GM19372 (cell line): ENCODE data around the gene SEC16B.

ENCODE experiments used
- ATAC-seq: cut with Tn5 transposase; IDR thresholded peaks from one replicate; pipeline ENCODE4 v1.9.1; 2021; ENCODE audit warnings: mild to moderate bottlenecking, low read depth, moderate library complexity; ENCODE audit not compliant: unreplicated experiment

SEC16B gene

DNA sequence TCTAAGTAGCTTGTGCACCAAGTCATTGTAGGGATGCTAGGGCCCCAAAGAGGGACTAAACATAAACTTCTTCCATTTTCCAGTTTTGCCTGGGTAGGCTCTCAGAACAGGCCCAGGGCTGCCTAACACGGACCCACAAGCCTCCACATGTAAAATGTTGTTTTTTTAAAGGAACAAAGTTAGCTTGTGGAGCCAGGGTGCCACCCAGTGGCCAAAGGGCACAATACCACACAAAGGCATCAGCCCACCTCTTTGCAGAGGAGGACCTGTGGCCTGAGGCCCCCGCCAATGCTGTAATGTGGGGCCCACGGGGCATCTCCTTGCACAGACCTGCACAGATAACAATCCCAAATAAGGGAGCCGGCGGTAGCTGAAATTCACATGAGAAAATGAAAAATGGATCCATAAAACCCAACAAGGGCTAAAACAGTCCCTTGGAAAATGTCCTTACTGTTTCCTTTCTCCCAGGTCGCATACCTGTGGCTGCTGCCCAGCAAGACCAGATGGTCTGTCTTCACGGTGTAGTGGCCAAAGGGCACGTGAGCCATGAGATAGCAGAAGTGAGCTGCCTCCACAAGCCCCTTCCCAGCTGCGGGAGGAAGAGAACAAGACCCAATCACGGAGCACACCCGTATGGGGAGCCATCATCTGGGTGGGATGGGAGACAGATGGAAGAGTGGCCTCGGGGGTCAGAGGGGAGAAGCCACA, 23.8 kb downstream of the SEC16B start:
- peak; percentile 64 for ATAC-seq

DNA sequence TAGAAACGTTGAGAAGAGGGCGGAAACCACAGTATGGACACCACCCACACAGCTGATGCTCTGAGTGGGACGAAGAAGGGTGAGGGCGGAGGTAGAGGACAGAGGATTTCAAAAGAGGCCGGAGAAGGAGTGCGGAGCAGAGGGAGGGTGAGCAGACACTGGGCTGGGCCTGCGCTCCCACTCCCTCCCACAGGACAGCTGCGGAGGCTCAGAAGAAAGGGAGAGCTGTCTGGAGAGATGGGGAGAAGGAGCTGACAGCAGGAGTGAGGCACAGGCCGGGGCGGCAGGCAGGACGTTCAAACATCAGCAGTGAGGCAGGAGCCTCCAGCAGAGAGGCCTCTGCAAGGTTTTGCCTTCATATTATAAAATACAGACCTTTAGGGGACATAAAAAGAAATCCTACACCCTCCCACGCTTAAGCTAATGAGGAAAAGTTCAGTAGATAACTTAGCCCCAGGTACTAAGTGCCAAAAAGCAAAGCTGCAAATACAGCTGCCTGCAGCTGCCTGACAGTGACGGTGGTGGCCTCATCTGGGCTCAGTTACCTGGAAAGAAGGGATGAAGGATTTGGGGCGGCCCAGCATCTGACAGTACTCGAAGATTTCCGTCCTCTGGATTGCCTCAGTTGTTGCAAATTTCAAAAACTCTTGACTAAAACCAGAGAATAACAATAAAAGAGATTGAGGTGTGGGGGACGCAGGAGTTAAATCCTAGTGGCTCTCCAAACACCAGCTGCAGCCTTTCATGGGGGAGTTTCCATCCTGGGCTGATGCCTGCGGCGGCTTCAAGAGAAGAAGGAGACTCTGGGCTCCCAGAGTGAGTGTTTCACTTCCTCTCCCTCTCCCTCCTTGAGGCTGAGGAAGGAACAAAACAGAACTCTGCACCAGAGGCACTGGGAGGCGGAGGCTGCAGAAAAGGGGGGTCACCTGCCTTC, 25.6 kb downstream of the SEC16B start:
- ATAC-seq = no peak

DNA sequence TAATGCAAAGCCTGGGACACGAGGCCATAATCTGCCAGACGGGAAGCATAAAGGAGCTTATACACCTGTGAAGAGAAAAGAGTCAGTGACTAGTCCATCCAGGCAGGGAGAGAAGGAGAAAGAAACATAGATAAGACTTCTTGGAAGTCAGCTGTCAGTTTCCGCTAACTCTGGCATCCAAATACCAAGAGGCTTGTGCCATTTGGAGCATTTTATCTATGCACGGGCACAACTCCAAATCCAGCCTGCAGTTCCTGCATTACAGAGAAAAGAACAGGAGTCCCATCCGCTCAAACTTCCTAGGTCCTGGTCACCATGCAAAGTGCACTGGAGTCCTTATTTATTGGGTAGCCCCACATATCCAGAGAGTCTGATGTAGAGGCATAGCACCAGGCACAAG, 27.9 kb downstream of the SEC16B start:
- ATAC-seq = no peak

DNA sequence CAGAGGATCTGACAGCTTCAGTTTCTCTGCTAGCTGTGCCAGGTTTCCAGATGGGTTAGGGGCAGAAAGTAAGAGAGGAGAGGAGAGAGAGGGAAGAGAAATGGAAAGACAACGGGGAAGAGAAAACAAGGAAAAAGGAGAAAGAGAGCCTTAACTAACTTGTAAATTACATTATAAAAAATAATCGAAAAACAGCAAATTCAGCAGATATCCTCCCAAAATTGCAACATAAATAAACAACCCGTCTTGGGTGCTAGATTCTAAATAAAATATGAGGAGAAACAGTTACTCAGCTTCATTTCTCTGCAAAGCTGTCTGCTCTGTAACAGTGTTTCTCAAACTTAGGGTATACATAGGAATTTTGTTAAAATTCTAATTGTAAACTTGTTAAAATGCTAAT, 29.2 kb downstream of the SEC16B start:
- ATAC-seq = no peak

DNA sequence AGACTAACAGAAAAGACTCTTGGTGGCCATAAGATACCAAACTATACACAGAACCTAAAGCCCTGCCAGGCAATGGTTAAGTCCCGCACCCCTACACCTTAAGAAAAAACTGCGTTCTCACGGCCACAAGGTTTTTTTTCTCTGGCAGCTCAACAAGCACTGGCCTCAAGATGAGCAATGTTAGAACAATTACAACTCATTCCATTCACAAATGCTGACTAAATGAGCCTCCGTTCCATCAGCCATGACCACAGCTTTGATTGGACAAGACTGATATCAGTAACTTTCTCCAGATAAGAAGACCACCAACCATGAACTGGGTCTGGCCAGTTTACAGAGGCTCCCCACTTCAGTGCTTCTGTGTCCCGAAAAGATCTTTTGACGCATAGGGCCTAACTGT, 31.9 kb downstream of the SEC16B start:
- no peak for ATAC-seq

DNA sequence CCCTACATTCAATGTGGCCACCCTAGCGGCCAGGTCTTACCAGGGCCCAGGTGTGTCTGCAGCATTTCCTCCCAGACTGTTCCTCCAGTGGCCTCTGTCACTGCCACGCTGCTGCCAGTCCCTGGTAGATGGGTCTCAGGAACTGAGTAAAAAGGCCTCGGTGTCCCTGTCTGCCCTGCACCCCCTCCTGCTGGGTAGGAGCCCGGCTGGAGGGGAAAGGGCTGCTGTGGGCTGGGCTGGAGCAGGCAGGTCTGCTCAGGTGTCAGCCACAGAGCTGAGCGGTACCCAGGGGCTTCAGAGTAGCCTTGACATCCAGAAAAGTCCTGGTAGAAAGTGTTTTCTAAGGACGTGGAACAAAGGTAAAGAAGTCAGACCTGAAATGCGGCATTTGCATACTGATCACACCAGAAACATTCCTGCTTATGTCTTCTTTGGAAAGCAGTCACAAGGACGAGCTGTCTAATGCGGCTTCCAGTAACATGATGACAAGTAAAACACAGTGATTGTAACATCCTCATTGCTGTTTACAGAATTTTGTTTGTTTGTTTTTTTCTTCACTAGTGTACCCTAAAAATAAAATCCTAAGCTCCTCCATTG, 32.6 kb downstream of the SEC16B start:
- ATAC-seq = no peak

DNA sequence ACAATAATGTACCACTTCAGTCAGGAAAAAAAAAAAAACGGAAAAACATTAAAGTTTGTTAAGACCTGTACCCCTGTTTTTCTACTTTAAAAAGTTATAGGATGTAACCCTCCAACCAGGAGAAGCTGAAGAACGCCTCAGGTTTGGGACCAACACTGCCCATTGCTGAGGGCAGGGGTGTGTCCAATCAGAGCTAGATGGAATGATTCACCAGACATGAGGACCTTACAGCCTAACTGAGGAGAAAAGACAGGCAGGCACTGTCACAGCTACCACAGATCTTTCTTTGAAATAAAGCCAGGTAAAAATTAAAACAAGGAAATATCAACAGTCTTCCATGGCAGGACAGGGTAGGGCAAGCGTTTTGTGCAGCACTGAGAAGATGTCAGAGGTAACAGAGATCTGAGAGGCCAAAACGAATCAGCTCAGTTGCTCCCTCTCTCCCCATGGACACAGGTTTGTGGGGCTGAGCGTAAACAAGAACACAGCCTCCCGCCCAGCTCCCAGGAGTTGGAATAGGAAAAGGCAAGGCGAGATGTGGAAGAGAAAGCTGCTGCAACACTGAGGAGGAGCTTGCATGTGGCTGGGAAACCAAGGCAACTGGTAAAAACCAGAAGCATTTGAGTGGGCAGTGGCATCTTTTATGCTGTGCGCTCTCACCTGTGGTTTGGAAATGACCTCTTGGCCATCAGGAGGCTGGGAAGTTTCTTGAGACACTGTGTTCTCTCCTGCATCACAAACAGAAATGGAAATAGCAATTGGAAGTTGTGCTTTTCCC, 34.0 kb downstream of the SEC16B start:
- ATAC-seq = no peak

DNA sequence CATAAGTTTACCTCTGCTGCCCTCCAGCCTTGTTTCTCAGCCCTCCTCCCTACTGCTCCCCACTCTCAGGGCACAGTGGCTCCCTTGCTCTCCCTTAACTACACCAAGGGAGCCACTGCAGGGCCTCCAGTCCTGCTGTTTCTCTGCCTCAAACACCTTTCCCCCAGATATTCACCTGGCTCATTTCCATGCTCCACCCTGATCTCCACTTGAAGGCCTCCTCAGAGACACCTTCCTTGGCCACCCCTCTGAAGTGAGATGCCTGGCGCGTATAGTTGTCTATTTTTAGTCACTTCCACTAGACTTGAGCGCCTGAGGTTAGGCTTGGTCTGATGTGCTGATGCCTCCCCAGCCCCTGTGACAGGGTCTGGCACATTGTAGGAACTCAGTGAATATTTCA, 34.9 kb downstream of the SEC16B start:
- no peak for ATAC-seq

DNA sequence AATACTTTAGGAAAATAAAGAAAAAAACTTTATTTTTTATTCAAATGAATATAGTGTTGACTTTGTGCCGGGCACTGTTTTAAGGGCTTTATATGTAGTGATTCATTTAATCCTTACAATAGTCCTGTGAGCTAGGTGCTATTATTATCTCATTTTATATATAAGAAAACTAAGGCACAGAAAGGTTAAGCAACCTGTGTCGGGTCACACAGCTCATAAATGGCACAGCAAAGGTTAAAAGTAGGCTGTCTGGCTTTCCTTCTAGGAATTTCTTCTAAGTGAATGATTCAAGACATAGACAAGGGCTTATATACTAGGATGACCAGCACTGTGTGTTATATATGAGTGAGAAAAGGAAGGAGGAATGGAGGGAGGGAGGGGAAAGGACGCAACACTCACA, 35.4 kb downstream of the SEC16B start:
- ATAC-seq = no peak

DNA sequence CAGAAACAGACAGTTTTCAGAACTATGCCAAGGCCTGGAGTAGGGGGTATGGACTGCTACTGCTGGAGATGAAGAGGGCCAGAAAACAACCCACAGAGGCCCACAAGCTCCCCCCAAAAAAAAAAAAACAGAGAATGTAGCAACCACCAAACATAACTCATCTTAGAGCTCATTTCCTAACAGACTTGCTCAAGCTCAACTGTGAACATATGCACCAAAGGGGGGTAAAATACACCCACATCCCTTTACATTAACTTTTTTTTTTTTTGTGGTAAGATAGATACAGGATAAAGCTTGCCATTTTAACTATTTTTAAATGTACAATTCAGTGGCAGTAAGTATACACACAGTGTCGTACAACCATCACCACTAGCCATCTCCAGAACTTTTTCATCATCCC, 36.0 kb downstream of the SEC16B start:
- ATAC-seq = no peak

DNA sequence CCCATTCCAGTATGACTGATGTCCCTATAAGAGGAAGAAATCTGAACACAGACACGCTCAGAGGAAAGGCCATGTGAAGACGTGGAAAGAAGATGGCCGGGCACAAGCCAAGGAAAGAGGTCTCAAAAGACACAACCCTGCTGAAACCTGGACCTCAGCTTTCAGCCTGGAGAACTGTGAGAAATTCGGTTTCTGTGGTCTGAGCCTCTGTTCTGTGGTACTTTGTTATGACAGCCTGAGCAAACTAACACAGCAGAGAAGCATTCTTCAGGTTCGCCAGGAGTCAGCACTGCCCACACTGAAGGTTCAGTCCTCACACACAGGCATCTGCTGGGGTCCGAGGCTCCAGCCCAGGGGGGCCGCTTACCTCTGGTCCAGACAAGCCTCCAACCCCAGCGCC, 37.7 kb downstream of the SEC16B start:
- no peak for ATAC-seq

DNA sequence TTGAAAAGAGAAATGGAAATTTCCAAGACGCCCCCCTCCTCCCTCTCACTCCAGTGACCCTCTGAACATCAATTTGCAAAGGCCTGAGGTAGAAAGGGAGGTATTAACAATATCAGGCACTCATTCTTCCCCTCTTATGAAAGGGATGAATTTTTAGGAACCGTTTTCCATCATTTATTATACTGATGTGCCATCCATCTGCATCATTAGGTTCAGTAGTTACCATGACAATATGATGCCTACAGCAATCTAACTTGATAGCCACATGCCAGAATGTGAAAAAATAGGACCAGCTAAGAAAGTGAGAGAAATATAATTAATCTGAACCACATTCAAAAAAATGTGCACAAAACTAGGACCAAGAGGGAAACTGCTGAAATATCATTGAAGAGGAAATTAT, 40.9 kb downstream of the SEC16B start:
- ATAC-seq = no peak

DNA sequence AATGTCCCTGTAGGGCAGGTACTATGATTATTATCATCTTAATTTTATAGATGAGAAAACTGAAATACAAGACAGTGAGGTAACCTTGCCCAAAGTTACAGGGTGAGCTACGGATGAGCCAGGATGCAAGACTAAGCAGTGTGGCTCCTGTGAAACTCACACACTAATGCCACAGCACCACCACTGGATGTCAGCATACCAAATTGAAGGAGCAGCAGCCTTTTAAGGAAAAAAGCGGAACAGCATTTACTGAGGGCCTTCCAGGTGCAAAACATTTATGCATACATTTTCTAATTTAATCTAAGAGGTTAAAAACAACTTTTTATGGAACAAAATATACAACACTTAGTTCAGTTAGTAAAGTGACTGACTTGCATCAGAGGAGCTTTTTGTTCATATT, 41.7 kb downstream of the SEC16B start:
- ATAC-seq = no peak

DNA sequence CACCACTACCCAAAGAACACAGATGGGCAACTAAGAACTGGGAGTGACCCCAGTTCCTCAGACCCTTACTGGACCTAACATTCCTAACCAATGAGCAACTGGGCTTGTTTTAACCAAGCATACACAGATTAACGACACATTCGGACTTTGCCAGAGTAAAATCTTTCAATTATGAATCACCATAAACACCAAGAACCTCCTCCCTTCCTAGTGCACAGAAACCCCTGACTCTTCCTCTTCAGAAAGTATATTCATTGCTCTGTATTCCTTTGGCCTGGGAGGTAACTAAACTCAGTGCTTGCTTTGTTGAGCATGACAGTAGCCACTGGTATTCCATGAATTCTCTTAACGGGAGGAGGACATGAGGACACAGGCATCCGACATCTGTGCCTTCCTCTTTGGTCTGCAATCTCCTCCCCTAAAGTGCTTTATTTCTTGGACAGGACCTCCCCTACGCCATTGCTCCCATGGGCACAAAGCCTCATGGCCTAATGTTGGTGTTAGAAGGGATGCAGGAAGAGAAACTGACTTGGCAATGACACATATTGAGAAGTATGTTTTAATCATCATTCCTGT, 42.7 kb downstream of the SEC16B start:
- ATAC-seq = no peak

DNA sequence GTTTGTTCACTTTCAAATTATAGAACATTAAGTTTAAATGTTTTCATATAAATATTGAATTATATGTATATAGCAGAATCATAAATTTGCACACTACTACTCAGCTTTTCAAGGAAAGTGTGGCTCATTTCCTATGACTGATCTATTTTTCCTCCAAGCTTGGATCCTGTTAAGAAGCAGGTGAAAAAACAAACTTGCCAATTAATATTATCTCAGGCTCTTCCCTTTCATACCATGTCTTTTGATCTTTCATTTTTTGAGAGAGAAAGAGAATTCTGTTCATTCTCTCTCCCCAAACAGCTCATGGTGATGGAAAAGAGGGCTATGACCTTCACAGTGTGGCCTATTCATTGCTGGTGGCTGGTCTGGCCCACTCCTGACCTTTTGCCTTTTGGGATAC, 43.7 kb downstream of the SEC16B start:
- no peak for ATAC-seq

DNA sequence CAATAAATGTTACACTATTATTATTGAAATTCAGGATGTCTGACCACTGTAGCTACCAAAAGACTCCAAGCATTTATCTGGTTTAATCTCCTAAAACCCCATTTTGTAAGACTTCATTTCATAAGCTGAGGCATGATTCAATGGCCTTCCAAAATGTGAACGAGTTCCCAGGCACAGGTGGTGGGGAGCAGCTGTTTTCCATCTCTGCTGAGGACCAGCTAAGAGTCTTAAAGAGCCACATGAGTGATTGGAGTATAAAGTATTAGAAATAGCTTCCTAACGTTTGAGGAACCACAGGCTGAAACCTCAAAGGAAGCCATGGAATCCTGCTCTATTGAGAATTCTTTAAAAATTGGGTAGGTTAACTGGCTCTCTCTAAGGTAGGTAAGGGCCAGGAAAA, 44.9 kb downstream of the SEC16B start:
- ATAC-seq = no peak

DNA sequence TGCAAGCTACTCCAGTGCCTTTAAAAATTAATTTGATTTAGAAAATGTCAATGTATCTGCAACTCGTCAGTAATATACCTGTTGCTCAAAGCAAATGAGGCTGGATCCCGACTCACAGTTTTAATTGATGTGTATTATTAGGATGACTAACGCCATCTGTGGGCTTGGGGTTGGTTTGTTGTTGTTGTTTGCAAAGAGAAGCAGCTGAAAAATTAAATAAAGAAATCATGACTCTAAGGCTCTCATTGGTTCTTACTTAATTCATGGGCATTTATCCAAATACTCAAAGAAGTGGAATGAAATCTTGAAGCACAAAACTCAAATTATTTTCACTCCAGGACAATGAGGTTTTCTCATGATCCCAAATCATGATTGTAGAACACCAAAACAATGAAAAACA, 46.4 kb downstream of the SEC16B start:
- ATAC-seq = no peak

DNA sequence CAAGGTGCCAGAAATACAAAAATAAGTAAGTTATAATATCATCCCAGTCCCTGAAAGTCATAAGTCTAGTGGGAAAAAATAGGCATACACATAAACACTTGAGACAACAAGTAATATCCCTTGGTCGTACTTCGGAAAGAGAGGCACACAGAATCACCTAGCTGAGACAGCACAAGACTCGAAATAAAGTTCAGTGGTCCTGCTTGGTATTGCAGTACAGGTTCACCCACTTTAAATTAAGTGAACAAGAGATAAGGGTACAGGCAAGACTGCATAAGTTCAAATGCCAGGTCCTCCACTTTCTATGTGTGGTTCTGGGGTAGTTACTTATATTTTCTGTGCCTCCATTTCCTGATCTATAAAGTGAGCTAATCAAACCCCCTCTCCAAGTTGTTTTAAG, 47.6 kb downstream of the SEC16B start:
- no peak for ATAC-seq

DNA sequence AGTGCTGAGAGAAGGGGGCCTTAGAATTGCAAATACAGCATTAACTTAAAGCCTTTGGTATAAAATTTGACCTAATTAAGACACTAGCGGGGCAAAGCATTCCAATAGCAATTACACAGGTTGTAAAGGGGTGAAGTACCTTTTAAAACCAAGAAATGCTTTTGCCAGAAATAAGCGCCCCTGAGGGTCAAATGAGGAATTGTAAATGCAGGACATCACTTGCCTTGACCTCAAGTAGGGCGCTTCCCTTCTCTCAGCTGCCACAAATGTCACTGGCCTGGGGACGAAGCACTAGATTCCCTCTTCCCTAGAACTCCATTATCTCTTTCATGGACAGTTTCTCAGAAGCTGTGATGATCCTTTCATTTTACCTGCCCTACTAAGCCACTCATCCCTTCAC, 48.3 kb downstream of the SEC16B start:
- ATAC-seq = no peak

DNA sequence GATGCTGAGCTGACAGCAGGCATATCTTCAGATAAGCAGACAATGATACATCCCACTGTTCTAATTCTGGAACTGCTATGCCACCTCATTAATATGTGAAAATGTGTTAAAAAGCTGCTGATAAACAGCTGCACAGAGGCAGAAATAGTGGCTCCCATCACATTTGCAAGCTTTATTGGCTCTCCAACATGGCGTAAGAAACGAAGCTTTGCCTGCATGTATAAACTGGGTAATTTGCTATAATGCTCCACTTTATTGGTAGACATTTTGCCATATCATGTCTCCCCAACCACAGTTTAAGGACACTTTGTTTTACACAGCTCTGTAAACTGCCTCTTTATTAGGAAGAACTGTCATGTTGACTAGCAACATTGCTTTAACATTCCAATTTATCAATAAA, 49.8 kb downstream of the SEC16B start:
- ATAC-seq = no peak
